ENCODE data around the gene PVALB.
"Not testable (repeated sequence)": the region's sequence is repeated elsewhere in the genome, so short reads cannot be mapped to it uniquely, and the experiment has no call there.

PVALB gene

GRCh38 chr22:36759481-36760159, 57.2 kb downstream of the PVALB start:
- DNase-seq (ENCODE audit: low read depth in 1 of 2, low spot score in 1 of 2) = no peak

DNA sequence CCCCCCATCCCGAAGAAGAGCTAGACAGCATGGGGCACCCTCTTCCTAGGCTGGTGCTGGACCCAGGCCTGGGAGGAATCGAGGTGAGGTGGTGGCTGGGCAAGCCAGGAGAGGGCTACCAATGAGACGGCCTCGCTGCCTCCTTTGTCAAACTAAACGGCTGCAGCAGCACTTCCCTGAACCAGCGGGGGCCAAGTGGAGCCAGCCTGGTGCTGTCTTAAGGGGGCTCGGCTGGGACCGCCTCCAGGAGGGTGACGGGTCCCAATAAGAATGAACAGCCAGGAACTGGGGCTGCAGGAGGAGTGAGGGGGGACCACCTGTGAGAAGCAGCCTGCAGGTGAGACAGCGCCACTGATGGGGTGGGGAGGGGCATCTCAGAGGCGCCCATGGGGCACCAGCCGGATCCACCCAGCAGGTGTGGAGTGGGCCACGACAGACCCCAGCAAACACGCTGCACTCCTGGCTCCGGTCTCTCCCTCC, 58.0 kb downstream of the PVALB start:
- no peak for DNase-seq (ENCODE audit: low read depth in 1 of 2, low spot score in 1 of 2)

- DNase-seq (ENCODE audit: low read depth in 1 of 2, low spot score in 1 of 2) = peak; percentile 49 to 66
These were observed 59.1 kb downstream of the PVALB start for GRCh38 chr22:36757668-36758211.

DNA sequence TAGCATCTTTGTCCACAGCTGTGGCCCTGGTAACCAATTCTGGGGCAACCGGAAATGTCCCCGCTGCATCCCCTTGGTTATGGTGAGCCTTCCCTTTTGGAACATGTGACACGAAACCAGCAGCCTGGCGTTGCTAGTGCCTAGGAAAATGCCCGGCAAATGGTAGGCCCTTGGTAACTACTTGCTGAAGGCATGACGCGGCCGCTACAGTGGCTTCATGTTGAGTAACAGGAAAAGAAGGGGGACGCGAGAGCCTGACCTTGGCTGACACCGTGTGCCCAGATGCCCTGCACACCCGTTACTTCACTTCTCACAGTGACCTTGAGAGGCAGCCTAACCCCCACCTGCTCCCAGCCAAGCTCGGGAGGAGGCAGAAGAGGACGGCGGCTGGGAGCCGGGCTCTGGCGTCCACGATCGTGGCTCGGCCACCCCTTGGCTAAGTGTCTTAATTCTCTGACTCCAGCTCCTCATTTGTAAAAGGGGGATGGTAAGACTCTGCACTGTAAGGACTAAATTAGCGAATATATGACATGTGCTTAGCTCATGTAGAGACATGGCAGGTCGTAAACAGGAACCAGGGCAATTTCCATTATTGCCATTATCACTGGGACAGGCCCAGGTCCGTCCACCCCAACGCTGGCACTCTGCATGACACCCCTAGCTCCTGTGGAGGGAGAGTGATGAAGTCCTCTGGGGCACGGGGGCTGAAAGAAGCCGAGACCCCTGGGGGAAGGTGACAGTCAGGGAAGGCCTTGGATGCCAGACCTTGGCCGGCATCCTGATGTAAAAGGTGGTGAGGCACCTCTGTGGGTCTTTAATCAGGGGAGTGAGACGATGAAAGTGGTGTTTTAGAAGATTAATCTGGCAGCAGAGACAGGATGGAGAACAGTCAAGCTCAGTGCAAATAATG, 59.8 kb downstream of the PVALB start:
- no peak for DNase-seq (ENCODE audit: low read depth in 1 of 2, low spot score in 1 of 2)

DNA sequence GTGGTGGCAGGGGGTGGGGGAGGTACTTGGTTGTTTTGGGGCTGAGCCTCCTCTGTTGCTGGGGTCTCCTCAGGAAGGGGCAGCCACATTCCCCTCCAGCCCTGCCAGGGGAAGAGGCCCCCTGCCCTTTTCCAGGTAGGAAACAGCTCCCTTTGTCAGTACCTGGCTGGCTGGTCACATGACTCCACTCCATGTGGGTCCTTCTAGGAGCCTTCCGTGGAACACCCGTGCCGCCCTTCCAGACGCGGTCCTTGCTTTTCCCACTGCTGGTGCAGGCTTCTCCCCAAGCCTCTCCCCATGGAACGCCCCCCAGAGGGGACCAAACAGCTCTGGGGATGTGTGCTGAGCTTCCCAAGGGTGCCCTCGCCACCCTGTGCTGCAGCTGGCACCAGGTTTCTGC, 60.8 kb downstream of the PVALB start:
- DNase-seq (ENCODE audit: low read depth in 1 of 2, low spot score in 1 of 2) = no peak

DNA sequence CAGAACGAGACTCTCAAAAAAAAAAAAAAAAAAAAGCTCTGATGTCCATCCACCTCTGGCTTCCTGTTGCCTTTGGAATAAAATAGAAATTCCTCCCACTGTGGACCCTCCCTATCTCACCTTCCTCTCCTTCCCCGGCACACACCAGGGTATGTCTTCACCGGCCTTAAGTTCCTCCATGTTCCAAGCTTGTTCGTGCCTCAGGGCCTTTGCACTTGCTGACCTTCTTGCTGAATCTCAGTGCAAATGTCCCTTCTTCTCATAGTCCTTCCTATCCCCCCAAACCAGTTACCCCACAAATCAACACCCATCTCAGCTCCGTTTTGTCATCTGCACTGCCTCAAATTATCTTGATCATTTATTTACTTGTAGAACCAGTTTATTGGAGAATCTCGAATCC, 61.5 kb downstream of the PVALB start:
- DNase-seq (ENCODE audit: low read depth in 1 of 2, low spot score in 1 of 2) = no peak

GRCh38 chr22:36754881-36755280, 62.0 kb downstream of the PVALB start:
- DNase-seq (ENCODE audit: low read depth in 1 of 2, low spot score in 1 of 2) = not testable (repeated sequence)

GRCh38 chr22:36753916-36754315, 62.9 kb downstream of the PVALB start:
- DNase-seq (ENCODE audit: low read depth in 1 of 2, low spot score in 1 of 2) = no peak

GRCh38 chr22:36753120-36753802, 63.6 kb downstream of the PVALB start:
- DNase-seq (ENCODE audit: low read depth in 1 of 2, low spot score in 1 of 2) = no peak
